ENCODE measurements around the gene NDUFS1. TPM values are rescaled to one million over a fixed set of nuclear protein-coding genes. Genes with fewer than 3 reads are reported as not detected.
"Not testable (repeated sequence)": the region's sequence is repeated elsewhere in the genome, so short reads cannot be mapped to it uniquely, and the experiment has no call there.

The NDUFS1 gene
- polyA plus RNA-seq, 6 donors from 2014 or later: 26.3 to 35.4 (median 29.9) TPM

DNA sequence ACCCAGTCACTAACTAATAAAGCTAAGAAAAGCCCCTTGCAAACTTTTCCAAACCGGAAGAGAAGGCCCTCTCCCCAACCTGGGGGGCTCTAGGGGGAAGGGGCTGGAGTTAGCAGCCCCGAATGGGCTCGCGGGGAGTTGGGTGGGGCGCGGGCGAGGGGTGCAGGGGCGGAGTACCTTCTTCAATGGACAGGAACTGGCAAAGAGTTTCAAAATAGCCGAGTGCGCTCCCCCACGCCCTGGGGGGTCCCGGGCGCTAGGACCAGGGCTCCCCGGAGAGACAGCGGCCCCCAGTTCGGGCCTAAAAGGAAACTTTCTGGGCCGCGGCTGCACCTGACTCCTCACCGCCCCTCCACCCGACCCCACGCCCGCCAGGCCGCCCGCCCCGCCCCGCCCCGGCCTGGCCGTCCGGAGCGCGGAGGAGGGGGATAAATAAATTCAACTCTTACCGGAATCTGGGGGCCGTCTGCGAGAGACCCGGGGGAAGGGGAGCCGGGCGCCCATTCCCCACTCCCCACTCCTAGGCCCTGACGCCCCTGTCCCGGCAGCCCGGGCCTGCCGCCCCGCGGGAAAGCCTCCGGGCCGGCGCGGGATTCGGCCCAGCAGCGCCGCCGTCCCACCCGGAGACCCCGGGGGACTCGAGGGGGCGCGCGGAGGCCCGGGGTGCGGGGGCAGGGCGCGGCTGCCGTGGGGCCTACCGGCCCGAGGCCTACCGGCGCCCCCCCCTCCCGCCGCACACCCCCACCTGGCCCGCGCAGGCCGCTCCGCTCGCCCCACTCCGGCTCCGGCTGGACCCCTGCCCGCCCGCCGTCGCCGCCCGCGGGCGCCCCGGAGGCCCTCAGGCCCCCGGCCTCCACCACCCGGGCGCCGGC lies 74.1 kb downstream of the NDUFS1 start:
- H3K4me1 Mint-ChIP-seq: peaks cover 28 to 56% (median 40%) of the 10 kb centered on the region in 3 donors
- no peaks in the 10 kb centered on the region for H3K27me3 Mint-ChIP-seq
- H3K36me3 Mint-ChIP-seq: no peaks in the 10 kb centered on the region
- peak overlapping the region; percentile 95 to 100 (median 99) for H3K27ac Mint-ChIP-seq
- no peaks in the 10 kb centered on the region for H3K9me3 Mint-ChIP-seq
- peak; percentile 57 for DNase-seq
- peak; percentile 42 to 44 for ATAC-seq (ENCODE audit: low read depth in 2 of 2)
- H3K4me3 Mint-ChIP-seq: peak overlapping the region; percentile 94 to 100 (median 98)

DNA sequence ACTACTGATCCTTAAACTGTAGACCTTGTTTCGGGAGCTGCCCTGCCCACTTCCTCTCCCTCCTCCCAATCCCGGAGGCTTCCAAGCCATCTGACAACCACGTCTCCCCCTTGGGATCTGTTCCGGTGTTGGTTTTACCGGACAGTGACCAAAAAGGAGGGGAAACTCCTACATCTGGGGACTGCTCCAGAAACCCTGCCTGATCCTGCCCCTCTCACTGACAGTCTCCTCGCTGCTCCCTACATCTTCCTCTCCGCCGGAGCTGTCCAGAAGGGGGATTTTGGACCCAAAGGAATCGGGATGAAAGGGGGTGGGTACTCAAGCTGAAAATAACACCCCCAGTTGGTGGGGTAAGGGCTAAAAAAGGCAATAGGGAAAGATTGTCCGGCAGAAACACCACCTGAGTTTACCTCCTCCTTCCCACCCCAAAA lies 74.8 kb downstream of the NDUFS1 start:
- Mint-ChIP-seq H3K27me3 (no peaks in the 10 kb centered on the region), H3K9me3 (no peaks in the 10 kb centered on the region), H3K27ac (peak overlapping the region; percentile 95 to 100 (median 98)), H3K36me3 (no peaks in the 10 kb centered on the region), H3K4me3 (peak overlapping the region; percentile 94 to 98 (median 98)), H3K4me1 (peaks cover 35 to 61% (median 46%) of the 10 kb centered on the region in 3 donors)
- no peak for ATAC-seq (ENCODE audit: low read depth in 2 of 2)
- DNase-seq: peak; percentile 3

DNA sequence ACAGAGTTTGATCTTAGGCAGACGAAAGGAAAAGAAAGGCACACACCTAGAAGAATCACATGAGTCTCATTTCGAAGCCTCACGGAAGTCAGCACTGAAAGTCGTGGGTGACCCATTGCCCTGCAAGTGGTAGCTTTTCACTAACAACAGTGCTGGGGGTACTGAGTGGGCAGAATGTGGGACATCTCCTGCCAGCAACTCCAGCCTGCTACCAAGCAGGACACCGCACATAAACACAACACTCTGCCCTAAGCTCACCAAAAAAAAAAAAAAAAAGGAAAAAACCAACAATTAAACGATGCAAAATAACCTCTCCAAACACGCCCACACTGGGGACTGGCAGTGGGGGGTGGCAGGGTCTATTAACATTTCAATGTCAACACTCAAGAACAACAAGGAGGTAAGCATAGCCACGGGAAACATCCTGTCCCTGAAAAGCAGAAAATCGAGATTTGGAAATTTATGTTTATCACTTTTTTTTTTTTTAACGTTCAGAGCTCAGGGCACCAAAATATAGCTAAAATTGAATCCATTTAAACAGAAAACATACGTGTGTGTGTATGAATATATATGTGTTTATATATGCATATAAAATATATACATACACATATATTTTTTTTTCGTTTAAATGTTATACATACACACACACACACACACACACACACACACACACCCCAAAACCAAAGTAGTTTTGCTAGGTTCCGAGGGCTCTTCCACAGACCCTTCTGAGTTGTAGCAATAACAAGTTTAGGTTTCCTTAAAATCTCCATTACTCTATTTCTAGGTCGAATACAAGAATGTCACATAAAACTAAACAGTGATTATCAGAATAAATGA lies 75.4 kb downstream of the NDUFS1 start:
- no peaks in the 10 kb centered on the region for H3K9me3 Mint-ChIP-seq
- peaks cover 38 to 63% (median 50%) of the 10 kb centered on the region in 3 donors for H3K4me1 Mint-ChIP-seq
- ATAC-seq (ENCODE audit: low read depth in 2 of 2) (no peak), DNase-seq (no peak)
- H3K4me3 Mint-ChIP-seq: peak overlapping the region; percentile 94 to 98 (median 98)
- H3K36me3 Mint-ChIP-seq: no peaks in the 10 kb centered on the region
- H3K27ac Mint-ChIP-seq: peak overlapping the region; percentile 95 to 100 (median 98)
- no peaks in the 10 kb centered on the region for H3K27me3 Mint-ChIP-seq

DNA sequence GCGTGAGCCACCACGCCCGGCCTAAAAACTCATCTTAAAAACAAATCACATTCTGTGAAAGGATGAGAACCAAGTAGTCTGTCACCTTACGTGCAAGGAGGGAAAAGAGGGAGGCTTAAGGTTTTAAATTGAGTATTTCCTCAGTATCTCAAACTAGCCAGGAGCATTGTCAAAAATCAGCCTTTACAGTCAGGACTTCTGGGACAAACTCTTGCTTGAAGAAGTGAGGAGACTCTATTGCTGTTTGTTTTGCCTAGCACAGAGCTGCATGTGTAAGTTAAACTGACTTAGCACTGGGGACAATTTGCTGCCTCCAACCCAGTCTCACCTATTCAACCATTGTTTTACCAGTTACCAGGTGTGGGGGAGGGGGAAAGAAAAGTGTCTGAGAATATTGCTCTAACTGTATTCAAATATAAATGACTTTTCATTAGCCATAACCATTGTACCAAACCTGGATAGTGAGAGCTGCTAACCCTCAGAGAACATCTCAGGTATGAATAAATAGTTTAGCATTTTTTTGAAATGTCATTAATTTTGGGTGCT lies 76.9 kb downstream of the NDUFS1 start:
- H3K9me3 Mint-ChIP-seq: no peaks in the 10 kb centered on the region
- peaks cover 46 to 64% (median 61%) of the 10 kb centered on the region in 3 donors for H3K4me1 Mint-ChIP-seq
- no peaks in the 10 kb centered on the region for H3K27me3 Mint-ChIP-seq
- H3K27ac Mint-ChIP-seq: peak overlapping the region in 1 of 6 donors; percentile 76
- DNase-seq (no peak), ATAC-seq (ENCODE audit: low read depth in 2 of 2) (no peak)
- no peaks in the 10 kb centered on the region for H3K36me3 Mint-ChIP-seq
- peak overlapping the region in 2 of 8 donors; percentile 47 to 77 for H3K4me3 Mint-ChIP-seq

DNA sequence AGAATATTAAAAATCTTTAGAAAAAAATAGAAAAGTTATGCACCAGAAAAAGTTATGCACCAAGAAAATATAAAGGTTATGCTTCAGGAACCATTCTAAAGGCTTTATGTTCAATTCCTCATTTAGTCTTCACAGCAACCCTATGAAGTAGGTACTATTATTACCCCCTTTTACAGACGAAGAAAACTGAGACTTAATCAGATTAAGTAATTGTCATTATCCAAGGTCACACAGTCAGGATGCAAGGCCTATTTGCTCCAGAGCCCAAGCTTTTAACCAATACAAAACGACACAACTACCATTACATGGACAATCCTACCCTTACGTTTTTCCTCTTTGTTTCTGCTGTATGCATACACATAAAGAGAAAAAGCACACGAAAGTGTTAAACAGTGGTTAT lies 78.3 kb downstream of the NDUFS1 start:
- Mint-ChIP-seq H3K4me1 (peaks cover 38 to 60% (median 52%) of the 10 kb centered on the region in 3 donors), H3K27me3 (no peaks in the 10 kb centered on the region), H3K36me3 (no peaks in the 10 kb centered on the region), H3K9me3 (no peaks in the 10 kb centered on the region), H3K27ac (peak overlapping the region in 2 of 6 donors; percentile 9 to 53), H3K4me3 (peak overlapping the region in 1 of 8 donors; percentile 77)
- ATAC-seq (ENCODE audit: low read depth in 2 of 2) (no peak), DNase-seq (no peak)

DNA sequence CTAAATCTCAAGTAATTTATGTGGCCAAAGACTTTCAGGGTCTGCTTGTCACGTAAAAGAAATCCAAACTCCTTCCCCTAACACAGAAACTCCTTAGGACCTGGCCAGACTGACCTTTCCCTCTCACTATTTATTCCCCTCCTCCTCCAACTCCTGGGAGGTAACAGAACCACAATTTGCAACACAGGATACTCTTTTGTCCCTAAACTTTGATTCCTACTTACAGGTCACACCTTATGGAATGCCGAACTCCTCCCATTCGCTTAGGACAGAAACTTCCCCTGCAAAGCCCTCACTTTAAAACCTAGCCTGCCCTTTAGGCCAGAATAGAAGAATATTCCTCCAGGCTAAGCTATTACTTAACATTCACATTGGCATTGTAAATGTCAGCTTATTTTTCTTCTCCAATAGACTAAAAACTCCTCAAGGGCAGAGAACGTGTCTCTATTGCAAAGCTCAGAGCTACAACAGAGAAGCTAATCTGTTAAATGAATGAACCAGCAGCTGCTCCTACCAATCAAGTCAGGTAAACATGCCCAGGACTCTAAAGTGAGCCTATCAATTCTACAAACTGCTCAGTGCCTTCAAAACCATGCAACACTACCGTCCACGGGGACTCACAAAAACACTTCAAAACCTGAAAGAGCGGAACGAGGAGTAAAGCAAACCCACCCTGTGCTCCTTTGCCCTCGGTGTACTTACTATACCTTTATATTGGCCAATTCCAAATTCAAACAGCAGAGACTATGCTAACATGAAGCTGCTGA lies 79.4 kb downstream of the NDUFS1 start:
- no peaks in the 10 kb centered on the region for H3K9me3 Mint-ChIP-seq
- H3K4me3 Mint-ChIP-seq: peak overlapping the region in 1 of 8 donors; percentile 41
- no peak for DNase-seq
- no peaks in the 10 kb centered on the region for H3K36me3 Mint-ChIP-seq
- ATAC-seq (ENCODE audit: low read depth in 2 of 2): no peak
- peaks cover 41 to 63% (median 56%) of the 10 kb centered on the region in 3 donors for H3K4me1 Mint-ChIP-seq
- H3K27me3 Mint-ChIP-seq: no peaks in the 10 kb centered on the region
- peak overlapping the region in 4 of 6 donors; percentile 1 to 90 (median 72) for H3K27ac Mint-ChIP-seq

DNA sequence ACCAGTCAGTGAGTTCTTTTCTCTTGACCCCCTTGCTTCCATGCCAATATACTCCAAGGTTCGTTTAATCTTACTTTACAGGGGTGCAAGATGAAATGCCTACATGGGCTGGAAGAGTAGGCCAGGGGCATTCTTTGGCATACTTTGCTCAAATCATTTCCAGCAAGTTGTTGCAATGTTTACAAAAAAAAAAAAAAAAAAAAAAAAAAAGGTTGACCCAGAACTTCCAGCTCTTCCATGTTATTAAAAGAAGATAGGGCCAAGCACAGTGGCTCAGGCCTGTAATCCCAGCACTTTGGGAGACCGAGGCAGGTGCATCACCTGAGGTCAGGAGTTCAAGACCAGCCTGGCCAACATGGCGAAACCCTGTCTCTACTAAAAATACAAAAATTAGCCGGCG lies 81.4 kb downstream of the NDUFS1 start:
- not testable (repeated sequence) for DNase-seq; H3K27me3 Mint-ChIP-seq; H3K36me3 Mint-ChIP-seq; ATAC-seq (ENCODE audit: low read depth in 2 of 2); H3K9me3 Mint-ChIP-seq
- Mint-ChIP-seq H3K27ac (peak overlapping the region in 2 of 6 donors; percentile 12 to 47), H3K4me3 (peak overlapping the region in 2 of 8 donors; percentile 0 to 8), H3K4me1 (peaks cover 35 to 66% (median 49%) of the 10 kb centered on the region in 3 donors)

DNA sequence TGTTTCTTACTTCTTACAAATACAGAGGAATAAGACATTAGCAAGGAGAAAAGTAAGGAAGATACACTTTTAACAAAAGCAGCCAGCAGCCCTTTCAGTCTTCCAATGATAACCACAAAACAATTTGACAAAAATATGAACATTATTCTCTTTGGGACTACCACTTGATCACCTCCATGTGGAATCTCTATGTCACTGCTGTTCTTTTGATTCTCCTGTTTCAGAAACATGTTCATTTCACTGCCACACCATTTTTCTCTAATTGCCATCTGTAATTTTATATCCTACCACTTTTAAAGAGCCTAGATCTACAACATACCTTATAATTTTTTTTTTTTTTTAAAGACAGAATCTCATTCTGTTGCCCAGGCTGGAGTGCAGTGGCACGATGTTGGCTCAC lies 84.1 kb downstream of the NDUFS1 start:
- Mint-ChIP-seq H3K27ac (peak overlapping the region in 1 of 6 donors; percentile 57), H3K27me3 (no peaks in the 10 kb centered on the region), H3K36me3 (peaks cover 0 to 5% of the 10 kb centered on the region in 2 donors), H3K4me3 (no peak overlapping the region), H3K9me3 (no peaks in the 10 kb centered on the region), H3K4me1 (peaks cover 39 to 63% (median 51%) of the 10 kb centered on the region in 3 donors)
- no peak for DNase-seq
- ATAC-seq (ENCODE audit: low read depth in 2 of 2): no peak

DNA sequence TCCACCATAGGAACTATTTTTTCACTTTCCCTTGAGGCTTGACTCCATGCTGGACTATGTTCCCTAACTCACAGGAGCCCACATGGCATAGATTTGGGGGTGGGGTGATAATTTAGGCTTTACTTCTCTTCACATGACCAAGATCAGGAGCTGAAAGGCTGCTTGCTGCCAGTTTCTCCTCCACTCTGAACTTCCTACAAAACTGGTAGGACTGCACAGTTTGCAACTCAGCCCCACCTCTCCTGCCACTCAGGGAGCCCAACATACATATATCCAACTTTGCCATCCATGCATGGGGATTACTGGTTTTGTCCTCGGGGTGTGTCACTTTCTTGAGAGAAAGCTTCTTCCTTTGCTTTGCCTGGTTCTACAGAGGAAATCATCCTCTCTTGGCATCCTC lies 87.4 kb downstream of the NDUFS1 start:
- ATAC-seq (ENCODE audit: low read depth in 2 of 2): no peak

DNA sequence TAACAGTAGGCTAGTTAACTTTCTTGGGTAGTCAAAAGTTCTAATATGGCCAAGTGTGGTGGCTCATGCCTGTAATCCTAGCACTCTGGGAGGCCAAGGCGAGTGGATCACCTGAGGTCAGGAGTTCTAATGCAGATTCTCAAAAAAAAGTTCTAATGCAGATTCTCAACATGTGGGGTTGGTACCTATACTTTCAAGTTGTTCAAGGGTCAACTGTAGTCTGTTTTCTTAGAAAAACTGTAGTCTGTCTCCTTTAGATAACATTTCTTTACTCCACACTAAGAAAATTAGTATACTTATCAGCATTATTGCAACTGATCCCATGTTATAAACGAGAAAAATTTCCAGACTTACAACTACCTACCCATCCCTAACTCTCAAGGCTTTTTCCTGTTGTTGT lies 89.8 kb downstream of the NDUFS1 start:
- Mint-ChIP-seq H3K36me3 (peaks cover 0 to 5% of the 10 kb centered on the region in 2 donors), H3K4me1 (peaks cover 30 to 63% (median 52%) of the 10 kb centered on the region in 3 donors), H3K9me3 (no peaks in the 10 kb centered on the region), H3K27ac (peak overlapping the region in 3 of 6 donors; percentile 32 to 76 (median 38)), H3K4me3 (no peak overlapping the region), H3K27me3 (no peaks in the 10 kb centered on the region)
- ATAC-seq (ENCODE audit: low read depth in 2 of 2) (no peak), DNase-seq (no peak)

More for the DNA sequence above, 87.4 kb downstream of the NDUFS1 start:
- peak overlapping the region in 5 of 6 donors; percentile 28 to 93 (median 50) for H3K27ac Mint-ChIP-seq
- peaks cover 0 to 5% of the 10 kb centered on the region in 2 donors for H3K36me3 Mint-ChIP-seq
- no peaks in the 10 kb centered on the region for H3K27me3 Mint-ChIP-seq
- no peaks in the 10 kb centered on the region for H3K9me3 Mint-ChIP-seq
- DNase-seq: no peak
- H3K4me1 Mint-ChIP-seq: peaks cover 26 to 51% (median 41%) of the 10 kb centered on the region in 3 donors
- no peak overlapping the region for H3K4me3 Mint-ChIP-seq

DNA sequence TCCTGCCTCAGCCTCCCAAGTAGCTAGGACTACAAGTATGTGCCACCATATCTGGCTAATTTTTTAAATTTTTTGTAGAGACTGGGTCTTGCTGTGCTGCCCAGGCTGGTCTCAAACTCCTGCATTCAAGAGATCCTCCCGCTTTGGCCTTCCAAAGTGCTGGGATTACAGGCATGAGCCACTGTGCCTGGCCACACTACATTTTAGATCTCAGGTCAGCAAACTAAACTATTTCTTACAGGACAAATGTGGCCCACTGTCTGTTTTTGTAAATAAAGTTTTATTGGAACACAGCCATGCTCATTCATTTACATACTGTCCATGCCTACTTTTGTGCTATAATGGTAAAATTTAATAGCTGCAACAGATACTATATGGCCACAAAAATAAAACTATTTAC lies 91.0 kb downstream of the NDUFS1 start:
- Mint-ChIP-seq H3K27me3 (no peaks in the 10 kb centered on the region), H3K4me3 (no peak overlapping the region), H3K9me3 (no peaks in the 10 kb centered on the region), H3K4me1 (peaks cover 28 to 58% (median 53%) of the 10 kb centered on the region in 3 donors), H3K27ac (peak overlapping the region in 1 of 6 donors; percentile 74), H3K36me3 (peaks cover 6 to 7% of the 10 kb centered on the region in 2 donors)
- ATAC-seq (ENCODE audit: low read depth in 2 of 2): no peak
- no peak for DNase-seq

All from naive B cell (primary cell).